PC-9 (cell line): ENCODE data around the gene PCMTD2. TPM values are rescaled to one million over a fixed set of nuclear protein-coding genes. Genes with fewer than 3 reads are reported as not detected.

Experiments used
- BruUV-seq: library from RNA; stranded (reverse); fragments of 400-500 nt; replicated peaks from 2 replicates; lab custom pipeline; 2021; lab: Mats Ljungman, UMichigan
- CTCF ChIA-PET: fragments of 300-600 bp; sonication (Branson Sonifier 250); formaldehyde crosslinking; loops from one replicate; lab custom pipeline; 2022; ENCODE audit warnings: antibody characterized with exemption; lab: Charles Lee
- POLR2A ChIA-PET: fragments of 300-600 bp; sonication (Branson Sonifier 250); formaldehyde crosslinking; loops from one replicate; lab custom pipeline; 2022; ENCODE audit warnings: antibody characterized with exemption; ENCODE audit not compliant: unreplicated experiment; lab: Charles Lee
- DNase-seq, 2 experiments: peaks; one replicate each; pipeline versions ENCODE4 v3.0.0 to v3.0.0-alpha.2; 2015 to 2022; ENCODE audit warnings: mixed read lengths in 1 of 2
- H2AFZ ChIP-seq: fragments of 200-600 bp; sonication (generic); 2 replicates; pipeline ENCODE4 v1.8.1; 2017; ENCODE audit warnings: antibody characterized with exemption
- H3F3A ChIP-seq: fragments of 200-600 bp; sonication (generic); 2 replicates; pipeline ENCODE4 v1.8.1; 2017; ENCODE audit warnings: antibody characterized with exemption, mild to moderate bottlenecking, low read depth; ENCODE audit not compliant: insufficient read depth
- H3K27ac ChIP-seq: fragments of 200-600 bp; sonication (generic); 2 replicates; pipeline ENCODE4 v1.6.1; 2016; ENCODE audit warnings: mixed run types
- H3K27me3 ChIP-seq: fragments of 200-600 bp; sonication (generic); 2 replicates; pipeline ENCODE4 v1.6.1; 2016; ENCODE audit warnings: low read depth, mixed run types; ENCODE audit not compliant: insufficient read depth
- H3K36me3 ChIP-seq: fragments of 200-600 bp; sonication (generic); 2 replicates; pipeline ENCODE4 v1.6.1; 2016; ENCODE audit warnings: low read depth, mixed run types
- H3K4me1 ChIP-seq: fragments of 200-600 bp; sonication (generic); replicated peaks from 2 replicates; pipeline ENCODE4 v1.6.1; 2016; ENCODE audit warnings: mixed run types; ENCODE audit not compliant: insufficient read depth
- H3K4me2 ChIP-seq: fragments of 200-600 bp; sonication (generic); 2 replicates; pipeline ENCODE4 v1.6.1; 2017; ENCODE audit warnings: mixed run types
- H3K4me3 ChIP-seq: fragments of 200-600 bp; sonication (generic); 2 replicates; pipeline ENCODE4 v1.6.1; 2016; ENCODE audit warnings: mixed run types
- H3K79me2 ChIP-seq: fragments of 200-600 bp; sonication (generic); 2 replicates; pipeline ENCODE4 v1.6.1; 2017; ENCODE audit warnings: low read depth, mixed run types
- H3K9me2 ChIP-seq: fragments of 200-600 bp; sonication (generic); 2 replicates; pipeline ENCODE4 v1.8.1; 2017; ENCODE audit warnings: mild to moderate bottlenecking; ENCODE audit not compliant: insufficient read depth
- H3K9me3 ChIP-seq: fragments of 200-600 bp; sonication (generic); 2 replicates; pipeline ENCODE4 v1.8.1; 2016; ENCODE audit warnings: low read depth; ENCODE audit not compliant: insufficient read depth
- H4K20me1 ChIP-seq: fragments of 200-600 bp; sonication (generic); 2 replicates; pipeline ENCODE4 v1.8.1; 2017; ENCODE audit not compliant: insufficient read depth
- CTCF ChIP-seq: fragments of 200-600 bp; sonication (generic); conservative IDR thresholded peaks from 2 replicates; pipeline ENCODE4 v1.6.1; 2017; ENCODE audit warnings: mixed run types, antibody characterized with exemption, mild to moderate bottlenecking, moderate library complexity
- EZH2 ChIP-seq: fragments of 200-600 bp; sonication (generic); IDR thresholded peaks from 2 replicates; pipeline ENCODE4 v1.8.0; 2017; ENCODE audit warnings: antibody characterized with exemption, low read depth
- intact Hi-C: fragments of 100-400 bp; cut with micrococcal nuclease; formaldehyde crosslinking; loops from one replicate; pipeline ENCODE4 v1.10.0; 2022; ENCODE audit not compliant: unreplicated experiment
- total RNA-seq: library from RNA; stranded (reverse); gene quantifications from 2 replicates; pipeline ENCODE4 v1.2.3, GENCODE V29; 2021

The PCMTD2 gene
- total RNA-seq, 1 experiment from 2014 or later, result 86.5 TPM

GRCh38 chr20:64217539-64218221 lies 37.9 kb upstream of the PCMTD2 start:
- Histone ChIP-seq H3K4me3 (no peak overlapping the region), H3K4me2 (no peak overlapping the region), H3K4me1 (peaks cover 9% of the 10 kb centered on the region), H3K27me3 (peaks cover 78% of the 10 kb centered on the region), H4K20me1 (no peaks in the 10 kb centered on the region), H3F3A (peaks cover 8% of the 10 kb centered on the region; the same call in 1 of the 2 replicates), H3K27ac (no peak overlapping the region), H2AFZ (no peak overlapping the region), H3K36me3 (no peaks in the 10 kb centered on the region), H3K79me2 (no peaks in the 10 kb centered on the region), H3K9me2 (no peaks in the 10 kb centered on the region), H3K9me3 (no peaks in the 10 kb centered on the region)
- ChIA-PET POLR2A (interaction anchor here (0.6 kb wide), 1 partner anchor 42 kb away, joined by 5 read pairs; no protein-coding TSS in a partner anchor), CTCF (no interaction called here)
- no TSS peak for BruUV-seq
- intact Hi-C loops, result no loop called here
- TF ChIP-seq CTCF (no peak), EZH2 (no peak)
- no peak for DNase-seq

- no peaks in the 10 kb centered on the region for H3K9me2 ChIP-seq
- ChIA-PET POLR2A (no interaction called here), CTCF (no interaction called here)
- H3K79me2 ChIP-seq, result no peaks in the 10 kb centered on the region
- peaks cover 63% of the 10 kb centered on the region for H3K27me3 ChIP-seq
- BruUV-seq, result no TSS peak
- no peak for DNase-seq
- H4K20me1 ChIP-seq, result no peaks in the 10 kb centered on the region
- peaks cover 10% of the 10 kb centered on the region; the same call in 1 of the 2 replicates for H3F3A ChIP-seq
- no peak overlapping the region for H3K4me3 ChIP-seq
- intact Hi-C loops, result no loop called here
- TF ChIP-seq CTCF (no peak), EZH2 (no peak)
- no peak overlapping the region for H3K4me2 ChIP-seq
- no peak overlapping the region for H2AFZ ChIP-seq
- no peak overlapping the region for H3K27ac ChIP-seq
- H3K36me3 ChIP-seq, result no peaks in the 10 kb centered on the region
- H3K4me1 ChIP-seq, result peaks cover 11% of the 10 kb centered on the region
- no peaks in the 10 kb centered on the region for H3K9me3 ChIP-seq
These were observed 36.3 kb upstream of the PCMTD2 start for GRCh38 chr20:64219202-64219601.

GRCh38 chr20:64219730-64220129 lies 35.8 kb upstream of the PCMTD2 start:
- H3K9me3 ChIP-seq, result no peaks in the 10 kb centered on the region
- BruUV-seq, result no TSS peak

More at GRCh38 chr20:64219730-64220129, 35.8 kb upstream of the PCMTD2 start:
- CTCF ChIA-PET, result no interaction called here
- DNase-seq, result no peak
- TF ChIP-seq EZH2 (no peak), CTCF (no peak)
- Histone ChIP-seq H3K27ac (no peak overlapping the region), H3K4me2 (no peak overlapping the region), H2AFZ (no peak overlapping the region), H3K36me3 (no peaks in the 10 kb centered on the region), H3K9me2 (no peaks in the 10 kb centered on the region), H3K79me2 (no peaks in the 10 kb centered on the region), H3K4me1 (peaks cover 11% of the 10 kb centered on the region), H3K27me3 (peaks cover 63% of the 10 kb centered on the region), H4K20me1 (no peaks in the 10 kb centered on the region), H3K4me3 (no peak overlapping the region), H3F3A (peaks cover 10% of the 10 kb centered on the region; the same call in 1 of the 2 replicates)
- POLR2A ChIA-PET, result no interaction called here
- intact Hi-C loops, result no loop called here
